Transverse colon (tissue), 4 donors: ENCODE data around the gene ZNF616. TPM values are rescaled to one million over a fixed set of nuclear protein-coding genes. Genes with fewer than 3 reads are reported as not detected.

Experiments
- DNase-seq: peaks from one replicate; pipeline ENCODE4 v3.0.0-alpha.2; 2019
- H3K27ac ChIP-seq, 4 donors: fragments of 200-600 bp; sonication (generic); 2 replicates each; pipeline ENCODE4 v1.5.1; 2016 to 2018; ENCODE audit warnings: inconsistent platforms in 4 of 4
- H3K27me3 ChIP-seq: fragments of 200-600 bp; sonication (generic); 2 replicates; pipeline ENCODE4 v1.5.1; 2017; ENCODE audit warnings: inconsistent platforms
- H3K36me3 ChIP-seq, 4 donors: fragments of 200-600 bp; sonication (generic); 2 replicates each; pipeline ENCODE4 v1.5.1; 2017 to 2019; ENCODE audit warnings: inconsistent platforms in 4 of 4
- H3K4me1 ChIP-seq, 4 donors: fragments of 200-600 bp; sonication (generic); 2 replicates each; pipeline ENCODE4 v1.5.1; 2017 to 2020; ENCODE audit warnings: inconsistent platforms in 4 of 4
- H3K4me3 ChIP-seq, 4 donors: fragments of 200-600 bp; sonication (generic); 1 replicate in 1 of 4; 2 replicates in 3 of 4; pipeline versions ENCODE4 v1.5.1 to v1.6.1; 2017 to 2019; ENCODE audit warnings: inconsistent platforms in 4 of 4
- H3K9me3 ChIP-seq, 2 donors: fragments of 200-600 bp; sonication (generic); 2 replicates each; pipeline ENCODE4 v1.5.1; 2017 to 2019; ENCODE audit warnings: inconsistent platforms in 2 of 2
- CTCF ChIP-seq, 5 experiments: fragments of 200-600 bp in 3 of 5; fragments of 450-650 bp in 2 of 5; sonication (generic) in 3 of 5; IDR thresholded peaks; 1 replicate in 2 of 5; 2 replicates in 3 of 5; pipeline ENCODE4 v1.5.1; 2016 to 2017; ENCODE audit warnings: antibody characterized with exemption in 5 of 5, inconsistent platforms in 3 of 5, mild to moderate bottlenecking in 2 of 5, moderate library complexity in 1 of 5
- EP300 ChIP-seq: sonication (generic); formaldehyde crosslinking; IDR thresholded peaks from one replicate; pipeline ENCODE4 v1.6.1; 2017; ENCODE audit warnings: antibody characterized with exemption, low read depth
- POLR2A ChIP-seq: fragments of 450-650 bp; IDR thresholded peaks from one replicate; pipeline ENCODE4 v1.6.1; 2016; ENCODE audit warnings: antibody characterized with exemption, mild to moderate bottlenecking, moderate library complexity
- POLR2AphosphoS5 ChIP-seq, 3 donors: sonication (generic); formaldehyde crosslinking; IDR thresholded peaks; one replicate each; pipeline ENCODE4 v1.6.1; 2016; ENCODE audit warnings: antibody characterized with exemption in 3 of 3
- WGBS, 2 donors: methylation state at CpG; one replicate each; pipeline ENCODE4 v1.1.5; 2018; ENCODE audit warnings: low coverage in 1 of 2; 5-methylcytosine and 5-hydroxymethylcytosine counted together
- in situ Hi-C, 4 donors: fragments of 200-750 bp; cut with MboI; loops; one replicate each; pipeline versions ENCODE4 v1.15.0 to v1.15.1; 2017; ENCODE audit warnings: low sequenced_read_pairs in 3 of 4, low pct_ligation_motif_present in 1 of 4, low pct_unique_long_range_greater_than_20kb in 1 of 4
- intact Hi-C: fragments of 100-400 bp; cut with DNase I; formaldehyde crosslinking; loops from one replicate; pipeline ENCODE4 v1.15.1; 2023; ENCODE audit warnings: low total_unique reads
- total RNA-seq, 4 donors: library from RNA; depleted of rRNA; stranded (reverse); fragments of >200 nt; gene quantifications; one replicate each; pipeline ENCODE4 v1.1.0, GENCODE V29; 2016

ZNF616 gene
- total RNA-seq, 4 donors from 2014 or later: 2.2 to 8.4 (median 7.2) TPM

- Histone ChIP-seq H3K27me3 (no peaks in the 10 kb centered on the region), H3K27ac (no peak overlapping the region), H3K36me3 (no peaks in the 10 kb centered on the region), H3K4me1 (peaks cover 0 to 17% (median 14%) of the 10 kb centered on the region in 4 donors), H3K4me3 (no peak overlapping the region), H3K9me3 (peaks cover 0 to 7% of the 10 kb centered on the region in 2 donors)
- in situ Hi-C loops (loop anchor here in 2 of 4 donors (5.0 to 10.0 kb wide), 2 partner anchors 94 to 96 kb away; no protein-coding TSS in a partner anchor), intact Hi-C loops (no loop called here)
- TF ChIP-seq EP300: no peak
- no peak for TF ChIP-seq CTCF (IDR thresholded peaks at IDR 0.05)
- TF ChIP-seq POLR2AphosphoS5 (IDR thresholded peaks at IDR 0.05): no peak
- TF ChIP-seq POLR2A: no peak
- 63% methylated on average over 2 of the region's 2 CpGs for WGBS, 2 donors
- DNase-seq: no peak
Observed at GRCh38 chr19:52141203-52141602, 1.5 kb upstream of the ZNF616 start.

GRCh38 chr19:52140032-52140710 is 433 bp upstream of the ZNF616 start:
- WGBS, 2 donors: 11 to 13% methylated on average over 19 to 22 of the region's 22 CpGs
- in situ Hi-C loops: loop anchor here in 2 of 4 donors (5.0 to 10.0 kb wide), 2 partner anchors 95 to 97 kb away; no protein-coding TSS in a partner anchor

GRCh38 chr19:52138983-52139251 is 821 bp downstream of the ZNF616 start:
- Histone ChIP-seq H3K36me3 (no peaks in the 10 kb centered on the region), H3K27me3 (no peaks in the 10 kb centered on the region), H3K9me3 (no peaks in the 10 kb centered on the region), H3K4me1 (peaks cover 0 to 17% (median 14%) of the 10 kb centered on the region in 4 donors), H3K4me3 (peak overlapping the region; percentile 52 to 79 (median 62)), H3K27ac (peak overlapping the region; percentile 94 to 100 (median 96))
- 0% methylated on average over 7 of the region's 7 CpGs for WGBS, 2 donors
- no peak for TF ChIP-seq POLR2AphosphoS5 (IDR thresholded peaks at IDR 0.05)
- no peak for TF ChIP-seq CTCF (IDR thresholded peaks at IDR 0.05)
- TF ChIP-seq EP300: no peak
- no peak for TF ChIP-seq POLR2A
- in situ Hi-C loops (no loop called here), intact Hi-C loops (loop anchor here (5.0 kb wide), 1 partner anchor 98 kb away; no protein-coding TSS in a partner anchor)
- no peak for DNase-seq

More at GRCh38 chr19:52140032-52140710, 433 bp upstream of the ZNF616 start:
- intact Hi-C loops: no loop called here
- H3K27me3 ChIP-seq: no peaks in the 10 kb centered on the region
- TF ChIP-seq POLR2AphosphoS5 (IDR thresholded peaks at IDR 0.05) (no peak), POLR2A (no peak), EP300 (no peak), CTCF (IDR thresholded peaks at IDR 0.05) (no peak)
- no peaks in the 10 kb centered on the region for H3K36me3 ChIP-seq
- H3K4me1 ChIP-seq: peaks cover 0 to 17% (median 14%) of the 10 kb centered on the region in 4 donors
- peak overlapping the region in 2 of 4 donors; percentile 52 to 79 for H3K4me3 ChIP-seq
- peak overlapping the region; percentile 94 to 100 (median 96) for H3K27ac ChIP-seq
- no peak for DNase-seq
- H3K9me3 ChIP-seq: no peaks in the 10 kb centered on the region

- 9 to 10% methylated on average over 9 to 14 of the region's 14 CpGs for WGBS, 2 donors
Observed at GRCh38 chr19:52138278-52138982, 1.3 kb downstream of the ZNF616 start.

More at GRCh38 chr19:52138278-52138982, 1.3 kb downstream of the ZNF616 start:
- Histone ChIP-seq H3K9me3 (no peaks in the 10 kb centered on the region), H3K4me1 (peaks cover 0 to 17% (median 14%) of the 10 kb centered on the region in 4 donors), H3K4me3 (peak overlapping the region; percentile 52 to 79 (median 62)), H3K27ac (peak overlapping the region; percentile 94 to 100 (median 96)), H3K27me3 (no peaks in the 10 kb centered on the region), H3K36me3 (no peaks in the 10 kb centered on the region)
- in situ Hi-C loops: no loop called here
- peak; percentile 25 for DNase-seq
- intact Hi-C loops: loop anchor here (5.0 kb wide), 1 partner anchor 99 kb away; no protein-coding TSS in a partner anchor
- TF ChIP-seq EP300 (no peak), POLR2AphosphoS5 (IDR thresholded peaks at IDR 0.05) (no peak), POLR2A (no peak), CTCF (IDR thresholded peaks at IDR 0.05) (no peak)
